A673 (cell line): Measurements from ENCODE around the gene HIP1. TPM values are rescaled to one million over a fixed set of nuclear protein-coding genes. Genes with fewer than 3 reads are reported as not detected.
"Not testable (repeated sequence)": the region's sequence is repeated elsewhere in the genome, so short reads cannot be mapped to it uniquely, and the experiment has no call there.

Experiments used
- BruUV-seq: library from RNA; stranded (reverse); fragments of 400-500 nt; replicated peaks from 2 replicates; lab custom pipeline; 2021; lab: Mats Ljungman, UMichigan
- CTCF ChIA-PET: fragments of 300-600 bp; sonication (Branson Sonifier 250); formaldehyde crosslinking; loops from one replicate; lab custom pipeline; 2022; ENCODE audit warnings: antibody characterized with exemption; lab: Charles Lee
- POLR2A ChIA-PET: fragments of 300-600 bp; sonication (Branson Sonifier 250); formaldehyde crosslinking; loops from one replicate; lab custom pipeline; 2022; ENCODE audit warnings: antibody characterized with exemption; ENCODE audit not compliant: low non-redundant PET; lab: Charles Lee
- DNase-seq: peaks from one replicate; pipeline ENCODE4 v3.0.0-alpha.2; 2015; ENCODE audit warnings: low spot score
- H3K27ac ChIP-seq: fragments of 200-600 bp; sonication (generic); 2 replicates; pipeline ENCODE4 v1.5.1; 2016; ENCODE audit warnings: mixed run types, low read depth, mild to moderate bottlenecking, mixed read lengths, antibody characterized with exemption, low read length; ENCODE audit not compliant: poor library complexity, severe bottlenecking
- H3K27me3 ChIP-seq: fragments of 200-600 bp; sonication (generic); replicated peaks from 2 replicates; pipeline ENCODE4 v1.6.1; 2017; ENCODE audit warnings: mixed run types, low read depth, mild to moderate bottlenecking, mixed read lengths, antibody characterized with exemption, low read length; ENCODE audit not compliant: insufficient read depth, poor library complexity
- H3K36me3 ChIP-seq: fragments of 200-600 bp; sonication (generic); 2 replicates; pipeline ENCODE4 v1.6.1; 2016; ENCODE audit warnings: mixed run types, mild to moderate bottlenecking, mixed read lengths, antibody characterized with exemption, low read length; ENCODE audit not compliant: insufficient read depth, poor library complexity, severe bottlenecking
- H3K4me1 ChIP-seq: fragments of 200-600 bp; sonication (generic); 2 replicates; pipeline ENCODE4 v1.6.1; 2017; ENCODE audit warnings: mixed run types, mild to moderate bottlenecking, mixed read lengths, antibody characterized with exemption, low read length; ENCODE audit not compliant: insufficient read depth, poor library complexity, severe bottlenecking
- H3K4me3 ChIP-seq: fragments of 200-600 bp; sonication (generic); 2 replicates; pipeline ENCODE4 v1.5.1; 2016; ENCODE audit warnings: low read depth, mixed run types, mild to moderate bottlenecking, mixed read lengths, low read length; ENCODE audit not compliant: poor library complexity, severe bottlenecking
- H3K9me3 ChIP-seq: fragments of 200-600 bp; sonication (generic); 2 replicates; pipeline ENCODE4 v1.6.1; 2016; ENCODE audit warnings: mixed run types, low read depth, mild to moderate bottlenecking, mixed read lengths, antibody characterized with exemption, low read length; ENCODE audit not compliant: poor library complexity, severe bottlenecking
- intact Hi-C: fragments of 100-400 bp; cut with micrococcal nuclease; formaldehyde crosslinking; loops from one replicate; pipeline ENCODE4 v1.10.0; 2022; ENCODE audit not compliant: unreplicated experiment
- total RNA-seq: library from RNA; stranded (reverse); gene quantifications from 2 replicates; pipeline ENCODE4 v1.2.3, GENCODE V29; 2021

HIP1 gene
- total RNA-seq, 1 experiment from 2014 or later = 25.0 TPM

DNA sequence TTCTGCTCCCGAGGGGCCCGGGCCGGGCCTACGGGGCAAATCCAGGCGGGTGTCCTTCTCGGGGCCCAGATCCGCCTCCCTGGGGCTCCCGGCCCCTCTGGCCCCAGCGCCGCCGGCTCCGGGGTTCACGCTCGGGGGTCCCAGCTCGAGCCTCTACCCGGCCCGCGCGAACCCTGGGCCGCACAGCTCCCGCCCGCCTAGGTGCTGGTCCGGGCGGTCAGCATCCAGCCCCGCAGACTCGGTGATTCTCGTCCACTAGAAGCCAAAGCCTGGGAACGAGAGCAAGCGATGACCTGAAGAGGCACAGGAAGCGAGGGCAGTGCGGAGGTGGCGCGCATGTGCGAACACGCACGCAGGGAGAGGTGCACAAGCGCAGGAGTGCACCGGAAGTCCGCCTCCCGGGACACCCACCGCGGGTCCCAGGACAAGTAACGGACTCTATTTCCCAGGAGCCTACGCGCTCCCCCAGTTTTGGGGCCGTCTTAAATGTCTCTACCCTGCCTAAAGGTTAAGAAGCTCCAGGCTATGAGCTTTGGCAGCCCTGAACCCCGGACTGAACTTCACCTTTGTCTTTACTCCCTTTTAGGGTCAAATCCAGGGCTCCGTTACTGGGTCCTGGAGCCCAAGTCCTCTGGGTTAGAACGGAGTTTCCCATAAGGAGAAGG lies 252.6 kb downstream of the HIP1 start, which contains the start of gene POM121C:
TSS of gene POM121C (minus strand) at position 321 of the 665 bp plus-strand sequence. CDS start 44,803 bp downstream, outside the sequence.
- CTCF ChIA-PET = not testable (repeated sequence)

DNA sequence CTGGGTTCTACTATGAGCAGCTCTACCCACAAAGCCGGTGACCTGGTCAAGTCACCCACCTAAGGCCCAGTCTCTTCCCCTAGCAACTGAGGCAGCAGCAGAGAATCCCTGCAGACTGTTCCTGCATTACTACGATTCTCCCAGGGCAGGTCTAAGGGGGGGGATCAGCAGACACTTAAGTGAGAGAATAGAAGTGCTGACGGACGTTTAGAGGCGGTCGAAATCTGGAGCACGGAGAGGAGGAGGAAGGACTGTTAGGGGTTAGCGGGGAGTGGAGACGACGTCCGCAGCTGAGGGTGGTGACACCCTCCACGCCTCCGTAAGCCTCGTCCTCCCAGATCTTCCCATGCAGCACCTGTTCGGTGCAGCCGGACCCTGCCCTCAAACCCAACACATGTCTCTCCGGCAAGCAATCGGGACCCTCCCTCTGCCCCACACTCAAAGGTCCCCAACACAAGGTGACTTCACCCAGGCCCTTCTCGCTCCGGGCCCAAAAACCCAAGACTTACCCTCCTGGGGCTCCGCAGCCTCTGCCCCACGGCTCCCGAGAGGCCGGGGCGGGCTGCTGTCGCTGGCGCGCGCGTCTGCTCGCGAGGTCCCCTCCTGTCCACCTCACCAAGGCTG lies 253.3 kb downstream of the HIP1 start:
- H3K4me1 ChIP-seq, POLR2A ChIA-PET, CTCF ChIA-PET, H3K36me3 ChIP-seq, intact Hi-C loops, H3K9me3 ChIP-seq, DNase-seq, H3K27me3 ChIP-seq: not testable (repeated sequence)
- peak overlapping the region; percentile 88 for H3K4me3 ChIP-seq
- peak overlapping the region; percentile 92 for H3K27ac ChIP-seq
- TSS peak; percentile 20 for BruUV-seq

More for the DNA sequence above, 252.6 kb downstream of the HIP1 start, which contains the start of gene POM121C:
- H3K36me3 ChIP-seq, BruUV-seq, H3K4me1 ChIP-seq, H3K27me3 ChIP-seq, POLR2A ChIA-PET, intact Hi-C loops, H3K9me3 ChIP-seq: not testable (repeated sequence)
- DNase-seq = peak; percentile 89
- peak within 1 kb of the TSS; percentile 88 for H3K4me3 ChIP-seq
- H3K27ac ChIP-seq = peak within 1 kb of the TSS; percentile 92

Other genes starting within 250 kb of the HIP1 start
- gene SPDYE5, start 246.6 kb downstream of the HIP1 start, total RNA-seq = not detected in 2 replicates
- gene CCL26, start 33.3 kb upstream of the HIP1 start, total RNA-seq = 0.84 TPM in 1 of 2 replicates, not detected in the other
- gene CCL24, start 74.9 kb upstream of the HIP1 start, total RNA-seq = not detected in 2 replicates
- gene RHBDD2, start 140.1 kb upstream of the HIP1 start, total RNA-seq = 86.5 and 89.4 TPM in 2 replicates
- 99.3 and 104 TPM in 2 replicates for gene POR, start 176.2 kb upstream of the HIP1 start, total RNA-seq